ENCODE data around the gene DNAJB8.

The DNAJB8 gene

DNA sequence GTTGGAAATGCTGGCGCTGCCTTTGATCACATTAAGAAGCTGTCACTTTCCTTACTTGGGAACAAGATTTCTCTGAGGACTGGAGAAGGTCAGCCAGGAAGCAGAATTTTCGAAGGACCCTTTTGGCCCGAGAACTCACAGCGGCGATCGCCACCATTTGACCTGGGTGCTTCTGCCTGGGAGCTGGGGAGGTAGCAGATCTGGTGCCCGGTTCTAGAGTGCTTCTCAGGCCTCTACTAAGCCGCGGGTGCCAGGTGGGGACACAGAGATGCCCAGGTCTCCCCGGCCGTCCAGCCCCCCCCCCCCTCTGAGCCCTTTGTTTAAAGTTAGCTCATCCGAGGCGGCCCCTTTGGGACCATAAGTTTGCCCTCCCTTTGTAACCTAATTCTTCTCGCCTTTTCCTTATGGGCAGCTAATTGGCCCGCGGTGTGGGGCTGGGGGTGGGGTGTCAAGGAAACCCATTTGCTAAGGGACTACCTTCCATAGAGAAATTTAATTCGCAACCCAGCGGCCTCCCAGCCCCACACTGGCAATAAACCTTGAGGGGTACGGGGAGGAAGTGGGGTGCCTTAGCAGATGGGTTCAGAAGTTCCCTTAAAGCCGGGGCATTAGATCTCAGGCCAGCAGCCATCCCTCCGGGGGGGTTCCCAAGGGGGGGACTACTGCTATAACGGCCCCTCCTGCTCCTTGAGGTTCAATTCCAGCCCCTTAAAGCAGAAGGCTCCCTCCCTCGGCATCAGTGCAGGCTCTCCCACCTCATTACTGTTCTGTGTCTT lies 24.4 kb upstream of the DNAJB8 start:
- H3K36me3 Mint-ChIP-seq (ENCODE audit: low read depth) = no peaks in the 10 kb centered on the region
- H3K27me3 Mint-ChIP-seq (ENCODE audit: low read depth) = peaks cover 72% of the 10 kb centered on the region
- H3K27ac Mint-ChIP-seq = no peak overlapping the region
- no peak overlapping the region for H3K4me3 Mint-ChIP-seq
- H3K9me3 Mint-ChIP-seq = no peaks in the 10 kb centered on the region
- DNase-seq (ENCODE audit: low spot score) = no peak
- H3K4me1 Mint-ChIP-seq (ENCODE audit: low read depth) = peaks cover 8% of the 10 kb centered on the region

DNA sequence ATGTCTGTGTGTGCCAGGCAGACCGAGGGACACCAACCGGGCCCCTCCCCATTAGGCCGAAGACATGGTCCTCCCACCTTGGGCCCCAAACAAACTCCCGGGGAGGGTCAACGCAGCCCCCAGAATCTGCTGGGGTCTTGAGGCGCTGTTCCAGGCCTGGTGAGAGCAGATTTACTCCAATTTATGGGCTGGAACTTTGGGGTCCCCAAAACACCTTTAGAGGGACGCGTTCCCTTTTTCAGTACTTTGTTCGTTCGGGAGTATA lies 23.9 kb upstream of the DNAJB8 start:
- no peak overlapping the region for H3K27ac Mint-ChIP-seq
- H3K36me3 Mint-ChIP-seq (ENCODE audit: low read depth) = no peaks in the 10 kb centered on the region
- peaks cover 8% of the 10 kb centered on the region for H3K4me1 Mint-ChIP-seq (ENCODE audit: low read depth)
- peaks cover 72% of the 10 kb centered on the region for H3K27me3 Mint-ChIP-seq (ENCODE audit: low read depth)
- H3K9me3 Mint-ChIP-seq = no peaks in the 10 kb centered on the region
- DNase-seq (ENCODE audit: low spot score) = no peak
- H3K4me3 Mint-ChIP-seq = no peak overlapping the region

DNA sequence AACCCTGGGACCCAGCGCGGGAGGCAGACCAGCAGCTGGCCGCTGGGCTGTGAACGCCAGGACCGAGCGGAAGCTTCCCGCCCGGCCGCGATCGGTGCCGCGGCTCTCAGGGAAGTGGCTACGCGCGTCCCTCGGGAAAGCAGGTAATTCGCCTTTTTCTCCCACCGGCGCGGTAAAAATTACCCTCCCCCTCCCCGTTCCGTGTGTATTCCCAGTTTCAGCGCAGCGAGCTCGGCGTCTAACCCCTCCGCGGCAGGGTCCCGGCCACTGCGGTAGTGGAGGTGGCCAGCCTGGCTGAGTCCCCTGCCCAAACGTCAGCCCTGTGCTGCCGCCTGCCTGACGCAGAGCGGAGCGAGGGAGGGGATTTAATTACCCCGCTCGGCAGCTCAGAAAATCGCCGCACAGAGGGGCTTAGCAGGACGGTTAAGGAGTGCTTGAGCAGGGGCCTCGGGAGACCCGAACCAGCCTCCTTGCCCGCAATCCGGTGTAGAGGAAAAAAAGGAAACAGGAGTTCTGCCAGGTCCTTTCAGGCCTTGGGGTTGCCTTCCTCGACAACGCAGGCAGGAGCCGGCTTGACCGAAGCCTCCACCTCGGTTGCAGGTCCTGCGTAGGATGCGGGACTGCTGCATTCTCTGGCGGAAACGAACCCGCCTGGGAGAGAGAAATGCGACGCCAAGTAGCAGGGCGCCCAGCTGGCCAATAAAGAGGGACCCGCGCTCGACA lies 23.4 kb upstream of the DNAJB8 start:
- no peak for DNase-seq (ENCODE audit: low spot score)
- no peaks in the 10 kb centered on the region for H3K36me3 Mint-ChIP-seq (ENCODE audit: low read depth)
- peak overlapping the region; percentile 61 for H3K4me3 Mint-ChIP-seq
- H3K27ac Mint-ChIP-seq = peak overlapping the region; percentile 45
- no peaks in the 10 kb centered on the region for H3K9me3 Mint-ChIP-seq
- H3K27me3 Mint-ChIP-seq (ENCODE audit: low read depth) = peaks cover 74% of the 10 kb centered on the region
- H3K4me1 Mint-ChIP-seq (ENCODE audit: low read depth) = peaks cover 8% of the 10 kb centered on the region

DNA sequence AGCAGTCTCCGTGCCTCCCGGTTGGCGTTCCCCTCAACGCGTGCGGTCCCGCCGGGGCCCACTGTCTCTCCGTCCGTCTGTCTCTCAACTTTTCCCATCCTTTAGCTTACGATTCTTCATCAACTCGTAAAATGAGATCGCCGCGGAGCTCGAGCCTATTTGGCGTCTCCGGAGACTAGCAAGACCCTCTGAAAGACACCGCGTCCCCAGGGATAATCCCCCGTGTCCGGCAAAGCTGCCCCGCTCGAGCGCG lies 22.9 kb upstream of the DNAJB8 start:
- H3K27me3 Mint-ChIP-seq (ENCODE audit: low read depth) = peaks cover 75% of the 10 kb centered on the region
- peaks cover 8% of the 10 kb centered on the region for H3K4me1 Mint-ChIP-seq (ENCODE audit: low read depth)
- H3K36me3 Mint-ChIP-seq (ENCODE audit: low read depth) = no peaks in the 10 kb centered on the region
- DNase-seq (ENCODE audit: low spot score) = no peak
- H3K27ac Mint-ChIP-seq = no peak overlapping the region
- no peaks in the 10 kb centered on the region for H3K9me3 Mint-ChIP-seq
- H3K4me3 Mint-ChIP-seq = peak overlapping the region; percentile 36

DNA sequence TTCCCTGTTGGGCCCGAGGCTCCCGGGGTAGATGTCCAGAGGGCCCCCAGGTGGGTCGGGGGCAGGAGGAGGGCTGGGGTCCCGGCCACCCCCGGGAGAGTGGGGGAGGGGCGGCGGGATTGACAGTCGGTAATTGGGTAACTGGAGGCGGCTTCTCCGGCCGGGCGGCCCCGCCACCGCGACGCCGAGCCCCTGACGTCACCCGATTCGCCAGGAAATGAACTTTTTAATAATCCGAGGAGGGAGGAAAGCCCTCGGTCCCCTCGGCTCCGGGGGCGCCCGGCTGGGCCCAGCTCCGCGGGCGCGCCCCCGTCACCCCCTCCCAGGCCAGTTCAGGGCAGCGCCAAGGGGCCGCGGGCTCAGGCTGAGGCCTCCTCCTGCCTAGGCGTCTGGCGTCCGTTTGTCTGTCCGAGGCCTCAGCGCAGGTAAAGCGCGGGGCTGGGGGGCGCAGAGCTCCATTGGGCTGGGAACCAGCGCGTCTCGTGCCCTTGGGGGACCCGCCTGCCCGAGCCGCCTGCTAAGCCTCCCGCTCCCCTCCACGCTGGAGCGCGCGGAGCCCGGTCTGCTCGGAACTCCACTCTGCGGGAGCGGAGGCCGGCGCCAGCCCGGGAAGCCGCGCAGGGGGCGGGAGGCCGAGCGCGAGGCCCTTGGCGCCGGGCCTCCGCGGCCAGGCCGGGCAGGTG lies 22.4 kb upstream of the DNAJB8 start:
- no peak overlapping the region for H3K27ac Mint-ChIP-seq
- no peaks in the 10 kb centered on the region for H3K36me3 Mint-ChIP-seq (ENCODE audit: low read depth)
- H3K27me3 Mint-ChIP-seq (ENCODE audit: low read depth) = peaks cover 75% of the 10 kb centered on the region
- no peak for DNase-seq (ENCODE audit: low spot score)
- H3K4me3 Mint-ChIP-seq = peak overlapping the region; percentile 51
- H3K4me1 Mint-ChIP-seq (ENCODE audit: low read depth) = peaks cover 8% of the 10 kb centered on the region
- H3K9me3 Mint-ChIP-seq = no peaks in the 10 kb centered on the region

DNA sequence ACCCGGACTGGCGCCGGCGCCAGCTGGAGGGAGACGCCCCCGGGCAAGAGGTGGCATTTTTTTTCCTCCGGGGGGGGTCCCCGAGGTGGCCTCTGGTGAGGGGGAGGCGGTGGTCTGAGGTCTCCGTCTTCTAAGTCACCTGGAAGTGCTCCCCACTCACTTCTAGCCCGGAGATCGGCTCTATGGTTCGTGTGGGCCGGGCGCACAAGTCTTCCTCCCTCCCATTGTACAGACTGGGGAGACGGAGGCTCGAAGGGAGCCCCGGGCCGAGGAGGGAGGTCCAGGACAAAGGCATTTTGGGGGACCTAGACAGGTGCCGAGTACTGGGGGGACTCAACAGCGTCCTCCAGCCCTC lies 21.9 kb upstream of the DNAJB8 start:
- H3K36me3 Mint-ChIP-seq (ENCODE audit: low read depth) = no peaks in the 10 kb centered on the region
- DNase-seq (ENCODE audit: low spot score) = no peak
- peaks cover 9% of the 10 kb centered on the region for H3K4me1 Mint-ChIP-seq (ENCODE audit: low read depth)
- peaks cover 75% of the 10 kb centered on the region for H3K27me3 Mint-ChIP-seq (ENCODE audit: low read depth)
- peak overlapping the region; percentile 57 for H3K27ac Mint-ChIP-seq
- no peaks in the 10 kb centered on the region for H3K9me3 Mint-ChIP-seq
- H3K4me3 Mint-ChIP-seq = peak overlapping the region; percentile 51

DNA sequence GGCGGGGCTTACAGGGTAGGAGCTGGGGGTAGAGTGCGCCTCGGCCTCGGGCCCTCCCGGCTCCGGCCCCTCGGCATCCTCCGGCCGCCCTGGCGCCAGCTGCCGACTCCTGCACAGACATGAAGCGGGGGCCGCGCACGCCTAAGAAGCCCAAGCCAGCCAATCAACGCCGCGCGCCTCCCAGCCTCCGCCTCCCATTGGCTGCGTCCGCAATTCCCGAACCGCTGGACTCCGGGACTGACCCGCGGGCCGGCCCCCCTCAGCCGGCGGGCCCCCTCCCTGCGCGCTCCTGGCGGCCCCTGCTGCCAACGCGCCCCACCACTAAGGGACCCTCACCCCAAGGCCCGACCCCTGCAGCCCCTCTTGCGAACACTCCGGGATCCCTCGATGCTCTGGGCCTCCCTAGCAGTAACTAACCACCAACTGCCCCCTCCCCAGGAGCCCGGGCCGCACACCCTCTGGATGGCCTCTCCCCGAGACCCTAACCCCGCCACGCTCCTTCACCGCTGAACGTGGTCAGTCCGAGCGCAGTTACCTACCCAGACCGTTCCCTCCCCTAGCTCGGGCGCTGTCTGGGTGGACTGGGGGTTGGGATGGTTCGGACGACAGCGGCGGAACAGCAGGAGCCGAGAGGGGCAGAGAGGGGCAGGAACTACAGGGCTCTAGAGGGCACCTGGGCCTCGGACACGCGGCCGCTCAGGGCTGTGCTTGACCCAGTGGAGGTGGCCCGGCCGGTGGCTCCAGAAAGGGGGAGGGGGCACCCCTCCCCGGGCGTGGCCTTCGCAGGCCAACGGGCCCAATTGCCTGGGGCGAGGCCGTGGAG lies 21.3 kb upstream of the DNAJB8 start:
- H3K4me3 Mint-ChIP-seq = no peak overlapping the region
- no peaks in the 10 kb centered on the region for H3K9me3 Mint-ChIP-seq
- H3K4me1 Mint-ChIP-seq (ENCODE audit: low read depth) = peaks cover 12% of the 10 kb centered on the region
- DNase-seq (ENCODE audit: low spot score) = no peak
- no peaks in the 10 kb centered on the region for H3K36me3 Mint-ChIP-seq (ENCODE audit: low read depth)
- no peak overlapping the region for H3K27ac Mint-ChIP-seq
- peaks cover 77% of the 10 kb centered on the region for H3K27me3 Mint-ChIP-seq (ENCODE audit: low read depth)

DNA sequence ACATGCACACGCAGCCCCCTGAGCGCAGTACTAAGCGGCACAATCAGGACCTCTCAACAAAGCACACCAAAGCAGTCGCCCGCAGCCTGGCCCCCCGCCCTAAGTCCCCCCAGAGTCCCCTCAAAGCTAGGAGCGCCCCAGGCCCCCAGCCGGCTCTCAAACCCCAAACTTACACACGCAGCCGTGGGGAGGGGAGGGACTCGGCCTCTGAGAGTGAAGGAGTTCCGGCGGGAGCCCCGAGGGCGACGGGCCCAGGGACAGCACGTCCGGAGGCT lies 20.8 kb upstream of the DNAJB8 start:
- no peaks in the 10 kb centered on the region for H3K36me3 Mint-ChIP-seq (ENCODE audit: low read depth)
- H3K27ac Mint-ChIP-seq = no peak overlapping the region
- H3K27me3 Mint-ChIP-seq (ENCODE audit: low read depth) = peaks cover 81% of the 10 kb centered on the region
- no peak for DNase-seq (ENCODE audit: low spot score)
- peak overlapping the region; percentile 78 for H3K4me3 Mint-ChIP-seq
- no peaks in the 10 kb centered on the region for H3K9me3 Mint-ChIP-seq
- H3K4me1 Mint-ChIP-seq (ENCODE audit: low read depth) = peaks cover 13% of the 10 kb centered on the region

DNA sequence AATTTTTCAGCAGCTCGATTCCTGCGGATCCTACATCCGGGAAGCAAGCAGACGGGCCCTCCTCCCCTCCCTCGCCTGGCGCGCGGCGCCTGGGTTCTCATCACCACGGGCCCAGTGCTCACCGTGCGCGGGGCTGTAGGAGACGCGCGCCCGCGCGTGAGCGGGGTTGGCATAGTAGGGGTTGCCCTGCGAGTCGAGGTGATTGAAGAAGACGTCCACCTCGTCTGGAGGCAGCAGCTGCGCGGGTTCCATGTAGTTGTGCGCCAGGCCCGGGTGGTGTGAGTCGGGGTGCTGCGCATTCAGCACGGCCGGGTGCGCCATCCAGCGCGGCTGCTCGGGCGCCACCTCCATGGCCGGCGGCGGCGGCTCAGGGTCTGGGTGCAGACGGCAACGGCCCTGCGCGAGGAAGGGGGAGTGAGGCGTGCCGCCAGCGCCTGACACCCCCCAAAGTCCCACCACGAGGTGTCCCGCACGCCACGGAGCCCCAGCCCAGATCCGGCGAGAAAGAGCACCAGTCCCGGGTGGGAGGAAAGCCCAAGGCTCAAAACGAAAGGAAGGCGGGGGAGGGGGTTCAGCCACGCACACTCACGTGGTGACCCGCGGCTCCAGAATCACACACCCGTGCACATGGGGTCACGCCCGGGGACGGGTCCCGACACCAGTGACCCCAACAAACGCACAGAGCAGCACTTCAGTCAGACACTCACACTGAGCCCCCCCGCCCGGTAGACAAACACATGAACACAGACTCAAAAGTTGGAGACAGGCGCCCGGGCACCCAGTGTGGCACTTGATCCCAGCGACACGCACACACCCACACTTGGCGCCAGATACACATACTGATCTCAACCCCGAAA lies 20.2 kb upstream of the DNAJB8 start:
- H3K27me3 Mint-ChIP-seq (ENCODE audit: low read depth) = peaks cover 84% of the 10 kb centered on the region
- no peak overlapping the region for H3K27ac Mint-ChIP-seq
- DNase-seq (ENCODE audit: low spot score) = no peak
- H3K4me3 Mint-ChIP-seq = peak overlapping the region; percentile 78
- H3K4me1 Mint-ChIP-seq (ENCODE audit: low read depth) = peaks cover 13% of the 10 kb centered on the region
- no peaks in the 10 kb centered on the region for H3K36me3 Mint-ChIP-seq (ENCODE audit: low read depth)
- no peaks in the 10 kb centered on the region for H3K9me3 Mint-ChIP-seq

DNA sequence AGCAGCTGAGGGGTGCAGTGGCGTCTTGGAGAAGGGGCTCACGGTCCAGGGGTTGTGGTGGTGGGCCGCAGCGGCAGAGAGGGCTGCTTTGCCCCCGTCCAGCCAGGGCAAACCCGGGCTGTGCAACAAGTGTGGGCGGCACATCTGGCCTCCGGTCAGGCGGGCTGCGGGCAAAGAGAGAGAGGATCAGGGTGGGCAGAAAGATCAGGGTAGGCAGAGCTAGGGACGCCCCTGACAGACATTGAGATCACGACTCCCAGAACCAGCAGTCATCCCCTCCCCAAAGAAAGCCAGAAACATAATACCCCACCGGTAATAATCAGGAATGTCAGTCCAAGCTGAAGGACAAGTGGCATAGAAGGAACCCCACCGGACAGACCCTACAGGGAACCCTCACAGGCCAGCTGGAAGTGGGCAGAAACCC lies 19.5 kb upstream of the DNAJB8 start:
- Mint-ChIP-seq H3K27ac (no peak overlapping the region), H3K4me1 (ENCODE audit: low read depth) (peaks cover 13% of the 10 kb centered on the region), H3K27me3 (ENCODE audit: low read depth) (peaks cover 79% of the 10 kb centered on the region), H3K36me3 (ENCODE audit: low read depth) (no peaks in the 10 kb centered on the region), H3K4me3 (peak overlapping the region; percentile 41), H3K9me3 (no peaks in the 10 kb centered on the region)
- no peak for DNase-seq (ENCODE audit: low spot score)

DNA sequence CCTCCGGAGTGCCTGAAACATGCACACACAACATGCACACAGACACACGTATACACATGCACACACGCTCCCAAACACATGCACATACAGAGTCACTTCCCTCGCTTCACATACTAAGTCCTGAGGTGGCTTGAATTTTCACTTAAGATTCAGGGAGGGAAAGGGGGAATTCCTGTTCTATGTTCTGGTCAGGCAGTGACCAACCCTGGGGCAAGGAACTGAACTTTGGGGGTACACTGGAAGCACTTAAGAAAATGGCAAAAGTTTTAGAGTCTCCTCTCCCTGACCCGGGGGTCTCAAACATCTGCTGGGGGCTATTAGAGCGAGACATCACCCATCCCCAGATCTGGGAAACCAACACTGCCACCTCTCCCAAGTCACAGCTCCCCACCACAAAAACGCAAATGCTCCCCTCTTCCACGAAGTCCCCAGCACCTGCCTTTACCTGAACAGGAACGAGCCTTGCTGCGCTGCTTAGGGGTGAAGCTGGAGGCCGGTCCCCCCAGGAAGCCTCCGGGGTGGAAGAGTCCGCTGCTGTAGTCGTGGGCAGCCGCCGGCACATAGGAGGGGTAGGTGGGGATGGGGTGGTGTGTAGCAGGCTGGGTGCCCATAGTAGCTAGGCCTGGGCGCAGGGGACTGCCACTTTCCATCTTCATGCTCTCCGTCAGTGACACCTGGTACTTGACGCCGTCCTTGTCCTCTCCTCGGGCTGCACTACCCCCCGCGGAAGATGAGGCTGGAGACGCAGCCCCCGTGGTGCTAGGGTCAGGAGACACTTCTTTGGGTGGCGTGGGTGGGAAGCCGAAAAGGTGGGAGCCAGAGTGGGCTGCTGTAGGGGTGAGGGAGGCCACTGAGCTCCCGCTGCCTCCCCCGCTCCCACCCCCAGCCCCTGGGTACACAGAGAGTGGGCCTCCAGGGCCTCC lies 18.9 kb upstream of the DNAJB8 start:
- H3K36me3 Mint-ChIP-seq (ENCODE audit: low read depth) = no peaks in the 10 kb centered on the region
- no peaks in the 10 kb centered on the region for H3K9me3 Mint-ChIP-seq
- no peak overlapping the region for H3K27ac Mint-ChIP-seq
- H3K4me3 Mint-ChIP-seq = peak overlapping the region; percentile 18
- peaks cover 13% of the 10 kb centered on the region for H3K4me1 Mint-ChIP-seq (ENCODE audit: low read depth)
- DNase-seq (ENCODE audit: low spot score) = no peak
- H3K27me3 Mint-ChIP-seq (ENCODE audit: low read depth) = peaks cover 74% of the 10 kb centered on the region

DNA sequence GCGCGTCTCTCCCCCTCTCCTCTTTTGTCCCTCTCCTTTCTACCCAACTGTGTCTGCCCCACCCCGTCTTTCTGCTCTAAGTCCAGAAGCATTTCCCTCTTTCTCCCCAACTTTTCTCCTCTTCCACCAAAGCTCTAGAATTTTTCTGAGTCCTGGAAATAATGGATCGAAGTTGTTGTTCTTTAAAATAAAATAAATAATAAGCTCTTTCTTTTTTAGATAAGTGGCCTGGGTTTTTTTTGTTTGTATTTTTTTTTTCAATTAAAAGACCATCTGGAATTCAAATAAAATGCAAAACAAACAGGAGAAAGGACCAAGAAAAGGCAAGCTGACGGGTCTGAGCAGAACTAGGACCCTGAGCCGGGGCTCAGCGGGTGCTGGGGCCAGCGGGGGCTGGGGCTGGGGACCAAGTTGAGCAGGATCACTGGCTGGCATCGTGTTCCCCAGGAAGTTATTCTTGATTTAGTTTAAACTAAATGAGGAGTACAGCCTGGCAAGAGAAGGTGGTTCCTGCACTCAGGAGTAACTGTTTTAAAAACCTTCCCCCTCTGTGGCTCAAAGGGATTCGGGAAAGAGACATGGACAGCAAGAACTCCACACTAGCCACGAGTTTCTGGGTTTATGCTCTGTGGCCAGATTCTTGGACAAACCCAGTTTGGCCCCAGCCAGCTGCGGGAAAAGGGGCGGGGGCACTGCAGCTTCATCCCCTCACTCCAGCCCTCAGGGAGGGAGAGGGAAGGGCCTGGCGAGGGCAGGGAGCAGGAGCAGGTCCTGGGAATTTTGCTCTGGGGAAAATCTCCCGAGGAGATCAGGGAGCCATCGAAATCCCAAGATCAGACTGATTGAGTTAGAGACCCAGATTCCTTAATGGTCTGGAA lies 18.0 kb upstream of the DNAJB8 start:
- no peak for DNase-seq (ENCODE audit: low spot score)
- Mint-ChIP-seq H3K27me3 (ENCODE audit: low read depth) (peaks cover 65% of the 10 kb centered on the region), H3K27ac (no peak overlapping the region), H3K36me3 (ENCODE audit: low read depth) (no peaks in the 10 kb centered on the region), H3K9me3 (no peaks in the 10 kb centered on the region), H3K4me1 (ENCODE audit: low read depth) (peaks cover 13% of the 10 kb centered on the region), H3K4me3 (no peak overlapping the region)

Data from T-helper 2 cell treated with Interferon-gamma antibody and Interleukin-4, amounts not matched to agents 5 μg/mL and 100 μg/mL, for 36 hours (primary cell).